NCI-H146 treated with DMSO at 0.1 percent for 48 hours (cell line): Measurements from ENCODE around the gene RMI2.
"Not testable (repeated sequence)": the region's sequence is repeated elsewhere in the genome, so short reads cannot be mapped to it uniquely, and the experiment has no call there.

Experiments
- DNase-seq: peaks from one replicate; lab custom pipeline; 2025; ENCODE audit not compliant: unreplicated experiment; lab: John Stamatoyannopoulos, UW

The RMI2 gene

GRCh38 chr16:11350921-11351335, 5.7 kb downstream of the RMI2 start:
- no peak for DNase-seq

- DNase-seq = no peak
Measured at GRCh38 chr16:11353158-11353557, 7.9 kb downstream of the RMI2 start.

GRCh38 chr16:11354407-11354732, 9.1 kb downstream of the RMI2 start:
- DNase-seq = no peak

GRCh38 chr16:11354733-11355574, 9.7 kb downstream of the RMI2 start:
- no peak for DNase-seq

GRCh38 chr16:11355862-11356261, 10.6 kb downstream of the RMI2 start:
- DNase-seq = no peak

GRCh38 chr16:11356573-11357331, 11.5 kb downstream of the RMI2 start:
- peak; percentile 46 for DNase-seq

- no peak for DNase-seq
Measured at GRCh38 chr16:11358531-11358930, 13.3 kb downstream of the RMI2 start.

GRCh38 chr16:11359370-11359769, 14.1 kb downstream of the RMI2 start:
- no peak for DNase-seq

GRCh38 chr16:11360641-11361373, 15.5 kb downstream of the RMI2 start:
- DNase-seq = no peak

- DNase-seq = no peak
Measured at GRCh38 chr16:11361701-11362451, 16.6 kb downstream of the RMI2 start.

GRCh38 chr16:11363927-11364258, 18.6 kb downstream of the RMI2 start:
- no peak for DNase-seq

- DNase-seq = no peak
Measured at GRCh38 chr16:11367483-11367906, 22.2 kb downstream of the RMI2 start.

- no peak for DNase-seq
Measured at GRCh38 chr16:11370084-11370931, 25.0 kb downstream of the RMI2 start.

GRCh38 chr16:11370932-11371279, 25.6 kb downstream of the RMI2 start:
- DNase-seq = not testable (repeated sequence)

GRCh38 chr16:11372073-11372828, 27.0 kb downstream of the RMI2 start:
- DNase-seq = no peak

GRCh38 chr16:11372829-11373306, 27.6 kb downstream of the RMI2 start:
- no peak for DNase-seq

GRCh38 chr16:11374255-11374654, 29.0 kb downstream of the RMI2 start:
- DNase-seq = no peak

- no peak for DNase-seq
Measured at GRCh38 chr16:11377154-11377553, 31.9 kb downstream of the RMI2 start.

GRCh38 chr16:11378951-11379350, 33.7 kb downstream of the RMI2 start:
- not testable (repeated sequence) for DNase-seq
